H9 (cell line): ENCODE data around the gene KREMEN2. TPM values are rescaled to one million over a fixed set of nuclear protein-coding genes. Genes with fewer than 3 reads are reported as not detected.
"Not testable (repeated sequence)": the region's sequence is repeated elsewhere in the genome, so short reads cannot be mapped to it uniquely, and the experiment has no call there.

ENCODE experiments used
- DNase-seq: peaks from one replicate; pipeline ENCODE4 v3.0.0-alpha.2; 2017
- H2AFZ ChIP-seq: one replicate; pipeline ENCODE4 v1.6.1; 2013; ENCODE audit warnings: mild to moderate bottlenecking, low read length, control low read depth, moderate library complexity
- H2AK5ac ChIP-seq: 2 replicates; pipeline ENCODE4 v1.6.1; 2013; ENCODE audit warnings: low read length, control low read depth, mixed read lengths; ENCODE audit not compliant: insufficient read length
- H2BK120ac ChIP-seq: one replicate; pipeline ENCODE4 v1.6.1; 2013; ENCODE audit warnings: low read depth, mild to moderate bottlenecking, low read length, control low read depth, inconsistent platforms; ENCODE audit not compliant: poor library complexity, severe bottlenecking
- H2BK12ac ChIP-seq: 2 replicates; pipeline ENCODE4 v1.6.1; 2013; ENCODE audit warnings: low read length, control low read depth, mixed read lengths, low read depth; ENCODE audit not compliant: insufficient read length
- H2BK15ac ChIP-seq: 2 replicates; pipeline ENCODE4 v1.6.1; 2013; ENCODE audit warnings: low read depth, low read length, control low read depth
- H2BK20ac ChIP-seq: one replicate; pipeline ENCODE4 v1.6.1; 2013; ENCODE audit warnings: low read depth, mild to moderate bottlenecking, low read length, control low read depth, inconsistent platforms; ENCODE audit not compliant: poor library complexity, severe bottlenecking
- H2BK5ac ChIP-seq: 2 replicates; pipeline ENCODE4 v1.6.1; 2013; ENCODE audit warnings: low read length, control low read depth, mixed read lengths; ENCODE audit not compliant: insufficient read length
- H3K14ac ChIP-seq: 2 replicates; pipeline ENCODE4 v1.6.1; 2013; ENCODE audit warnings: low read length, control low read depth; ENCODE audit not compliant: insufficient read depth
- H3K18ac ChIP-seq: 2 replicates; pipeline ENCODE4 v1.6.1; 2013; ENCODE audit warnings: low read depth, mild to moderate bottlenecking, mixed read lengths, low read length, control low read depth; ENCODE audit not compliant: insufficient read length
- H3K23ac ChIP-seq: 2 replicates; pipeline ENCODE4 v1.6.1; 2013; ENCODE audit warnings: low read length, control low read depth, mixed read lengths, low read depth; ENCODE audit not compliant: insufficient read length
- H3K23me2 ChIP-seq: 2 replicates; pipeline ENCODE4 v1.6.1; 2013; ENCODE audit warnings: low read depth, mild to moderate bottlenecking, mixed read lengths, low read length, control low read depth; ENCODE audit not compliant: insufficient read length, poor library complexity, severe bottlenecking
- H3K27ac ChIP-seq: 2 replicates; pipeline ENCODE4 v1.5.1; 2013; ENCODE audit warnings: low read length, control low read depth, mixed read lengths, low read depth; ENCODE audit not compliant: insufficient read length
- H3K27me3 ChIP-seq: 2 replicates; pipeline ENCODE4 v1.6.1; 2013; ENCODE audit warnings: low read length, control low read depth, inconsistent platforms; ENCODE audit not compliant: insufficient read depth
- H3K4ac ChIP-seq: 2 replicates; pipeline ENCODE4 v1.6.1; 2013; ENCODE audit warnings: low read depth, mild to moderate bottlenecking, control low read depth, inconsistent platforms, low read length, moderate library complexity
- H3K4me1 ChIP-seq: 2 replicates; pipeline ENCODE4 v1.6.1; 2013; ENCODE audit warnings: low read length, control low read depth, inconsistent platforms; ENCODE audit not compliant: insufficient read depth
- H3K4me2 ChIP-seq: 2 replicates; pipeline ENCODE4 v1.6.1; 2013; ENCODE audit warnings: low read length, control low read depth, mixed read lengths; ENCODE audit not compliant: insufficient read length, insufficient read depth
- H3K56ac ChIP-seq: 2 replicates; pipeline ENCODE4 v1.6.1; 2013; ENCODE audit warnings: low read depth, mild to moderate bottlenecking, mixed read lengths, low read length, control low read depth; ENCODE audit not compliant: insufficient read length
- H3K79me1 ChIP-seq: 2 replicates; pipeline ENCODE4 v1.6.1; 2013; ENCODE audit warnings: low read depth, mild to moderate bottlenecking, moderate library complexity, low read length, control low read depth, inconsistent platforms; ENCODE audit not compliant: insufficient read depth, poor library complexity, severe bottlenecking
- H3K79me2 ChIP-seq: 2 replicates; pipeline ENCODE4 v1.6.1; 2013; ENCODE audit warnings: low read length, control low read depth, inconsistent platforms; ENCODE audit not compliant: insufficient read depth
- H3K9ac ChIP-seq: 2 replicates; pipeline ENCODE4 v1.6.1; 2013; ENCODE audit warnings: low read length, control low read depth, mixed read lengths; ENCODE audit not compliant: insufficient read length; ENCODE audit errors: extremely low read depth
- H3K9me3 ChIP-seq: one replicate; pipeline ENCODE4 v1.6.1; 2013; ENCODE audit warnings: low read depth, low read length, inconsistent platforms; ENCODE audit not compliant: control insufficient read depth
- H3T11ph ChIP-seq: one replicate; pipeline ENCODE4 v1.6.1; 2013; ENCODE audit warnings: mild to moderate bottlenecking, low read length, control low read depth, inconsistent platforms
- H4K20me1 ChIP-seq: one replicate; pipeline ENCODE4 v1.6.1; 2013; ENCODE audit not compliant: control insufficient read depth, insufficient read length, insufficient read depth
- H4K5ac ChIP-seq: 2 replicates; pipeline ENCODE4 v1.6.1; 2013; ENCODE audit warnings: low read depth, mild to moderate bottlenecking, mixed read lengths, low read length, control low read depth; ENCODE audit not compliant: insufficient read length
- H4K8ac ChIP-seq: replicated peaks from 2 replicates; pipeline ENCODE4 v1.6.1; 2013; ENCODE audit warnings: low read length, control low read depth, mixed read lengths, low read depth; ENCODE audit not compliant: insufficient read length
- H4K91ac ChIP-seq: 2 replicates; pipeline ENCODE4 v1.6.1; 2013; ENCODE audit warnings: low read depth, mild to moderate bottlenecking, moderate library complexity, mixed read lengths, low read length, control low read depth; ENCODE audit not compliant: insufficient read length
- H3K27ac Mint-ChIP-seq, 3 experiments: 2 replicates in 2 of 3; 3 replicates in 1 of 3; pipeline ENCODE4 v1.8.0; 2020 to 2021; ENCODE audit warnings: mixed read lengths in 3 of 3, mild to moderate bottlenecking in 1 of 3, moderate library complexity in 1 of 3
- H3K27me3 Mint-ChIP-seq: 2 replicates; pipeline ENCODE4 v1.8.0; 2021; ENCODE audit warnings: low read depth, mild to moderate bottlenecking, moderate library complexity, mixed read lengths
- H3K36me3 Mint-ChIP-seq, 3 experiments: 2 replicates in 2 of 3; 3 replicates in 1 of 3; pipeline ENCODE4 v1.8.0; 2020 to 2021; ENCODE audit warnings: low read depth in 3 of 3, mixed read lengths in 3 of 3; ENCODE audit not compliant: insufficient read depth in 1 of 3
- H3K4me1 Mint-ChIP-seq, 2 experiments: 2 replicates each; pipeline ENCODE4 v1.8.0; 2020; ENCODE audit warnings: mixed read lengths in 2 of 2
- H3K4me3 Mint-ChIP-seq, 2 experiments: 2 replicates in 1 of 2; 3 replicates in 1 of 2; pipeline ENCODE4 v1.8.0; 2020 to 2021; ENCODE audit warnings: mild to moderate bottlenecking in 2 of 2, mixed read lengths in 2 of 2, moderate library complexity in 1 of 2
- H3K9me3 Mint-ChIP-seq, 2 experiments: 2 replicates in 1 of 2; 3 replicates in 1 of 2; pipeline ENCODE4 v1.8.0; 2020; ENCODE audit warnings: mild to moderate bottlenecking in 2 of 2, mixed read lengths in 2 of 2, moderate library complexity in 1 of 2
- CTCF ChIP-seq: fragments of 200-600 bp; sonication (generic); conservative IDR thresholded peaks from 3 replicates; pipeline ENCODE4 v1.8.0; 2021; ENCODE audit warnings: antibody characterized with exemption, mild to moderate bottlenecking
- WGBS: extraction: QIAGEN DNeasy Blood & Tissue Kit; methylation state at CpG from one replicate; pipeline ENCODE4 v1.1.7; 2013; ENCODE audit warnings: missing lambda C conversion rate, low lambda C conversion rate, mixed read lengths; ENCODE audit not compliant: insufficient read length; ENCODE audit errors: extremely low coverage; 5-methylcytosine and 5-hydroxymethylcytosine counted together
- total RNA-seq: library from RNA; stranded (reverse); gene quantifications from 2 replicates; pipeline ENCODE4 v1.2.1, GENCODE V29; 2021

The KREMEN2 gene
- total RNA-seq, 1 experiment from 2014 or later = 12.8 TPM

DNA sequence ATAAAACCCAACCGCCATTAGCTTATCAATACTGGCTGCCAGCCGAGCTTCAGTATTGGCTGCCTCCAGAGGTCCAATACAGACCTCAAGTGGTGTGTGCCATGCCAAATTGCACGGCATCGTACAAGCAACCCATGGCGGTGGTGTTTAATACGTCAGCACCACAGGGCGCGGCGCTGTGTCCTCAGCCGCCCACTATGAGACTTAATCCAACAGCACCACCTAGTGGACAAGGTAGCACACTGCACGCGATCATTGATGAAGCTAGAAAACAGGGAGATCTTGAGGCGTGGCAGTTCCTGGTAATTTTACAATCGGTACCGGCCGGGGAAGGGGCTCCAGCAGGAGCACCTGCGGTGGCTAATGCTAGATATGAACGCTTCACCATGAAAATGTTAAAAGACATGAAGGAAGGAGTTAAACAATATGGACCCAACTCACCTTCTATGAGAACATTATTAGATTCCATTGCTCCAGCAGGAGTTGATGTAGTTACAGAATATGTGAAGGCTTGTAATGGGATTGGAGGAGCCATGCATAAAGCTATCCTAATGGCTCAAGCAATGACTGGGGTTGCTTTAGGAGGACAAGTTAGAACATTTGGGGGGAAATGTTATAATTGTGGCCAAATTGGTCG is 36.9 kb upstream of the KREMEN2 start:
- Histone ChIP-seq H3K9ac (no peak overlapping the region), H4K5ac (no peak overlapping the region), H4K8ac (no peak overlapping the region), H3K23me2 (peaks cover 5% of the 10 kb centered on the region), H3K18ac (no peak overlapping the region), H3K4me1 (no peaks in the 10 kb centered on the region), H2BK120ac (no peak overlapping the region), H3K27me3 (no peaks in the 10 kb centered on the region), H3K56ac (no peak overlapping the region), H2AK5ac (no peak overlapping the region), H3K14ac (no peak overlapping the region), H3K9me3 (no peaks in the 10 kb centered on the region), H2BK12ac (no peak overlapping the region), H3K27ac (no peak overlapping the region), H3K23ac (no peak overlapping the region), H3K79me1 (no peaks in the 10 kb centered on the region), H3T11ph (no peak overlapping the region), H2AFZ (no peak overlapping the region), H4K20me1 (no peaks in the 10 kb centered on the region), H4K91ac (no peak overlapping the region), H2BK20ac (no peak overlapping the region), H2BK5ac (no peak overlapping the region), H3K4ac (no peak overlapping the region), H3K4me2 (no peak overlapping the region), H2BK15ac (no peak overlapping the region), H3K79me2 (no peaks in the 10 kb centered on the region)
- Mint-ChIP-seq H3K9me3 (peaks cover 10 to 11% of the 10 kb centered on the region in 2 experiments), H3K27me3 (peaks cover 6% of the 10 kb centered on the region), H3K27ac (peak overlapping the region in 1 of 3 experiments; percentile 37; a peak in 1 of 7 replicates), H3K4me1 (peaks cover 28 to 30% of the 10 kb centered on the region in 2 experiments), H3K4me3 (peak overlapping the region in 1 of 2 experiments; percentile 3; a peak in 1 of 5 replicates), H3K36me3 (peaks cover 10 to 16% (median 12%) of the 10 kb centered on the region in 3 experiments)
- WGBS = no CpG with 5 or more reads among the region's 19 CpGs
- TF ChIP-seq CTCF = peak; percentile 98
- DNase-seq = peak; percentile 87

- H4K20me1 ChIP-seq, H2AK5ac ChIP-seq, H3K18ac ChIP-seq, H2BK20ac ChIP-seq, H2AFZ ChIP-seq, H2BK5ac ChIP-seq, H3K27me3 ChIP-seq, H4K8ac ChIP-seq, H3K27ac ChIP-seq, H3K27me3 Mint-ChIP-seq, H3K4ac ChIP-seq, H3K4me2 ChIP-seq, H3K4me1 ChIP-seq, H2BK120ac ChIP-seq, H3K14ac ChIP-seq, H3K9me3 ChIP-seq, H4K5ac ChIP-seq, DNase-seq, H2BK12ac ChIP-seq, H3T11ph ChIP-seq, H3K4me3 Mint-ChIP-seq, H3K56ac ChIP-seq, H3K9ac ChIP-seq, H4K91ac ChIP-seq, H2BK15ac ChIP-seq, H3K79me2 ChIP-seq, H3K23me2 ChIP-seq, H3K79me1 ChIP-seq, H3K23ac ChIP-seq: not testable (repeated sequence)
- no CpG with 5 or more reads among the region's 4 CpGs for WGBS
- H3K9me3 Mint-ChIP-seq = peaks cover 10 to 11% of the 10 kb centered on the region in 2 experiments
- H3K27ac Mint-ChIP-seq = peak overlapping the region in 1 of 3 experiments; percentile 88; a peak in 3 of 7 replicates
- H3K4me1 Mint-ChIP-seq = peaks cover 28 to 30% of the 10 kb centered on the region in 2 experiments
- peaks cover 9 to 12% (median 10%) of the 10 kb centered on the region in 3 experiments; a peak in 6 of 7 replicates for H3K36me3 Mint-ChIP-seq
Measured at GRCh38 chr16:2928151-2928550, 35.9 kb upstream of the KREMEN2 start.
